ENCODE results near the gene FBXO45. TPM values are rescaled to one million over a fixed set of nuclear protein-coding genes. Genes with fewer than 3 reads are reported as not detected.
"Not testable (repeated sequence)": the region's sequence is repeated elsewhere in the genome, so short reads cannot be mapped to it uniquely, and the experiment has no call there.

FBXO45 gene
- total RNA-seq, 1 donor, result 14.0 TPM

- no peak for TF ChIP-seq CTCF (IDR thresholded peaks at IDR 0.05; ENCODE audit: insufficient read depth, low read length)
- no peak for DNase-seq (ENCODE audit: low read depth)
- no peak overlapping the region for H3K4me3 ChIP-seq (ENCODE audit: low read depth, low read length)
These were observed 65.8 kb downstream of the FBXO45 start for GRCh38 chr3:196634224-196634623.

GRCh38 chr3:196634829-196635228 is 66.4 kb downstream of the FBXO45 start:
- no peak for TF ChIP-seq CTCF (IDR thresholded peaks at IDR 0.05; ENCODE audit: insufficient read depth, low read length)
- no peak for DNase-seq (ENCODE audit: low read depth)
- no peak overlapping the region for H3K4me3 ChIP-seq (ENCODE audit: low read depth, low read length)

GRCh38 chr3:196636369-196637349 is 68.2 kb downstream of the FBXO45 start:
- TF ChIP-seq CTCF (IDR thresholded peaks at IDR 0.05; ENCODE audit: insufficient read depth, low read length), result no peak
- H3K4me3 ChIP-seq (ENCODE audit: low read depth, low read length), result no peak overlapping the region
- DNase-seq (ENCODE audit: low read depth), result no peak

- DNase-seq (ENCODE audit: low read depth); H3K4me3 ChIP-seq (ENCODE audit: low read depth, low read length): not testable (repeated sequence)
These were observed 69.5 kb downstream of the FBXO45 start for GRCh38 chr3:196637941-196638340.

Small RNA genes within 50 kb of the gene (small RNA-seq; reads per million reads assigned to genes)
- gene RPS29P3, result not detected

Other genes with a start within 250 kb of the FBXO45 start
- not detected in 2 replicates for gene TM4SF19, start 230.3 kb upstream of the FBXO45 start, total RNA-seq (ENCODE audit: low replicate concordance)
- gene UBXN7, start 136.2 kb upstream of the FBXO45 start, total RNA-seq (ENCODE audit: low replicate concordance), result 20.9 and 27.7 TPM in 2 replicates
- gene RNF168, start 64.9 kb upstream of the FBXO45 start, total RNA-seq (ENCODE audit: low replicate concordance), result 32.4 and 35.4 TPM in 2 replicates
- gene SMCO1, start 53.3 kb upstream of the FBXO45 start, total RNA-seq (ENCODE audit: low replicate concordance), result not detected in 2 replicates
- 6.5 and 7.1 TPM in 2 replicates for gene WDR53, start 106 bp upstream of the FBXO45 start, total RNA-seq (ENCODE audit: low replicate concordance)
- gene NRROS, start 71.0 kb downstream of the FBXO45 start, total RNA-seq (ENCODE audit: low replicate concordance), result 0.65 and 2.9 TPM in 2 replicates
- gene CEP19, start 143.6 kb downstream of the FBXO45 start, total RNA-seq (ENCODE audit: low replicate concordance), result 4.0 and 6.5 TPM in 2 replicates
- gene PIGX, start 143.7 kb downstream of the FBXO45 start, total RNA-seq (ENCODE audit: low replicate concordance), result 28.0 and 33.5 TPM in 2 replicates
- gene PAK2, start 171.2 kb downstream of the FBXO45 start, total RNA-seq (ENCODE audit: low replicate concordance), result 39.7 and 45.6 TPM in 2 replicates